Measurements from ENCODE around the gene CAPN7. TPM values are rescaled to one million over a fixed set of nuclear protein-coding genes. Genes with fewer than 3 reads are reported as not detected.

The CAPN7 gene
- total RNA-seq, 2 donors from 2014 or later, result 33.2 to 33.9 TPM

DNA sequence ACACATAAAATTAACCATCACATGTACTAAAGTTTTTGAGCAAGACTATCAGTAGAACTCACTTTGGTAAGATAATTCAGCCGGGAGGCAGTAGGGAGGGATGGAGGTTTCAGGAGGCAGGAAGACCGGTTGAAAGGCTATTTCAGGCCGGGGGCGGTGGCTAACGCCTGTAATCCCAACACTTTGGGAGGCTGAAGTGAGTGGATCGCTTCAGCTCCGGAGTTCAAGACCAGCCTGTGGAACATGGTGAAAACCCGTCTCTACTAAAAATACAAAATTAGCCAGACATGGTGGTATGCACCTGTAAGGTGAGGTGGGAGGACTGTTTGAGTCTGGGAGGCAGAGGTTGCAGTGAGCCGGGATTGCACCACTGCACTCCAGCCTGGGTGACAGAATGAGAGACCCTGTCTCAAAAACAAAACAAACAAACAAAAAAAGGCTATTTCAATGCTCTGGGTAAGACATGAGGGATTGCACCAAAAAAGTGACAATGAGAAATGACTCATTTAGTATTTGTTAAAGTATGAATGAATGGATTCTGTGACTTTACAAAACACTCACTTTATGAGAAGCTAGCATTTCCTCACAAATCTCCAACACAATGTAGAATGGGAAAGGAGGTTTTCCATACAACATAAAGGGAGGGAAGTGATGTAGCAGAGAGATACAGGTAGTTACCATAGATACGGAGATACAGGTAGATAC lies 82.4 kb downstream of the CAPN7 start:
- Histone ChIP-seq H3K27me3 (no peaks in the 10 kb centered on the region), H3K27ac (no peak overlapping the region), H3K36me3 (no peaks in the 10 kb centered on the region), H3K9ac (ENCODE audit: low read depth in 2 of 2, low read length in 2 of 2) (no peak overlapping the region), H3K4me1 (no peaks in the 10 kb centered on the region), H3K9me3 (no peaks in the 10 kb centered on the region), H3K4me3 (no peak overlapping the region)
- intact Hi-C loops (cut with DNase I), result no loop called here
- TF ChIP-seq CTCF (IDR thresholded peaks at IDR 0.05), result no peak
- DNase-seq, result no peak

GRCh38 chr3:15289661-15290060 lies 83.6 kb downstream of the CAPN7 start:
- no peak for DNase-seq
- H3K4me1 ChIP-seq, result no peaks in the 10 kb centered on the region
- H3K27me3 ChIP-seq, result no peaks in the 10 kb centered on the region
- no peak overlapping the region for H3K27ac ChIP-seq
- no peak for TF ChIP-seq CTCF (IDR thresholded peaks at IDR 0.05)
- intact Hi-C loops (cut with DNase I), result no loop called here
- no peaks in the 10 kb centered on the region for H3K9me3 ChIP-seq
- H3K9ac ChIP-seq (ENCODE audit: low read depth in 2 of 2, low read length in 2 of 2), result no peak overlapping the region
- no peaks in the 10 kb centered on the region for H3K36me3 ChIP-seq
- H3K4me3 ChIP-seq, result no peak overlapping the region

DNA sequence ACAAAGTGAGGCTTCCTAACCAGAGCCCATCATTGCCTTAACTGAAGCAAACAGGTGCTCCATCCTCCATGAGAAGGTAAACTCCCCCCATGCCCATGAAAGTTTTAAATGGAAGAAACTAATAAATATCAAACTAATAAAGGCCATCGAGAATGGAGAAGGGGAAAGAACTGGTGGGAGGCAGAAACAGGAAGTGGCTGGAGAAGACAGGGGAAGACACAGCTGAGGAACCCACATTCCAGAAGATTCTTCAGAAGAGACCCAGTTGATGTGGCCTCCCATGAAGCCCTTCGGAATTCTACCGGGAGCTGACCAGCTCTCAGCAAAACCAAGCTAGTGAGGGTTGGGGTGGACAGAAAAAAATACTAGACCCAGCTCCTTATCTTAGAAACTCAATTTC lies 84.7 kb downstream of the CAPN7 start:
- H3K9me3 ChIP-seq, result no peaks in the 10 kb centered on the region
- TF ChIP-seq CTCF (IDR thresholded peaks at IDR 0.05), result no peak
- DNase-seq, result no peak
- intact Hi-C loops (cut with DNase I), result no loop called here
- no peaks in the 10 kb centered on the region for H3K36me3 ChIP-seq
- no peaks in the 10 kb centered on the region for H3K27me3 ChIP-seq
- no peak overlapping the region for H3K4me3 ChIP-seq
- no peaks in the 10 kb centered on the region for H3K4me1 ChIP-seq
- H3K27ac ChIP-seq, result peak overlapping the region; percentile 9
- no peak overlapping the region for H3K9ac ChIP-seq (ENCODE audit: low read depth in 2 of 2, low read length in 2 of 2)

GRCh38 chr3:15291589-15292541 lies 85.8 kb downstream of the CAPN7 start:
- peak overlapping the region in 1 of 2 donors; percentile 39 for H3K9ac ChIP-seq (ENCODE audit: low read depth in 2 of 2, low read length in 2 of 2)
- no peaks in the 10 kb centered on the region for H3K9me3 ChIP-seq
- H3K4me1 ChIP-seq, result no peaks in the 10 kb centered on the region
- no peak overlapping the region for H3K4me3 ChIP-seq
- DNase-seq, result no peak
- H3K27ac ChIP-seq, result peak overlapping the region; percentile 27
- no peak for TF ChIP-seq CTCF (IDR thresholded peaks at IDR 0.05)
- no peaks in the 10 kb centered on the region for H3K36me3 ChIP-seq
- H3K27me3 ChIP-seq, result no peaks in the 10 kb centered on the region
- intact Hi-C loops (cut with DNase I), result no loop called here

DNA sequence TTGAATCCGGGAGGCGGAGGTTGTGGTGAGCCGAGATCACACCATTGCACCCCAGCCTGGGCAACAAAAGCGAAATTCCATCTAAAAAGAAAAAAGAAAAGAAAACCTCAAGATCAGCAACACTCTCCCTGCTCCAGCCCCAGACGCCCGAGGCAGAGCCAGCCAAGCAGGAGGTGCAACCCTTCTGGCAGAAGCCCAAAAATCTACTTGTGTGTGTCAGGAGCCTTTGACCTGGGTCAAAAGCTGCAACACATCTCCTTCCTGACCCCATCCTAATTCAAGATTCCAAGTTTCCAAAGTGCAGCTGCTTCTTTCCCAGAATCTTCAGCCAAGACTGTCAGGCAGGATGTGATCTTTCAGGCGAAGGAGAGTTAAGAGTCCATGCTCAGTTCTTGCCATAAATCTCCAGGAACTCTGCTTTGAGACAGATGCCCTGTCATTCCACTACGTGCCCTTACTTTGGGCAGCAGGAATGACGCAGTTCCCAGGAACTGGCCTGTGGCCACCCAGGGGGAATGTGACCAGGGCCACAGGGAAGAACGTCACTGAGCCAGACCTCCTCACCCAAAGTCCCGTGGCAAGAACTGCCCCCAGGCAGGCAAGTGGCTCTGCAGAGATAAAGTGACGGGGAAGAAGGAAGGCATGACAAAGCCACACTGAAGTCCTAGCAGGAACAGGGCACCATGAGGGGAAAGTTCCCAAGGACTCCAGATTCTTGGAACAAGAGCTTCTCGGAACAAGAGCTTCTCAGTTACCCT lies 86.9 kb downstream of the CAPN7 start:
- no peak for DNase-seq
- Histone ChIP-seq H3K36me3 (no peaks in the 10 kb centered on the region), H3K4me3 (no peak overlapping the region), H3K27me3 (no peaks in the 10 kb centered on the region), H3K27ac (peak overlapping the region; percentile 27), H3K9me3 (no peaks in the 10 kb centered on the region), H3K9ac (ENCODE audit: low read depth in 2 of 2, low read length in 2 of 2) (peak overlapping the region in 1 of 2 donors; percentile 2), H3K4me1 (no peaks in the 10 kb centered on the region)
- intact Hi-C loops (cut with DNase I), result no loop called here
- no peak for TF ChIP-seq CTCF (IDR thresholded peaks at IDR 0.05)

Measured in colonic mucosa (tissue), 4 donors.